SW 1271 (cell line): Measurements from ENCODE around the gene KCNAB2.

Experiments used
- DNase-seq, 2 experiments: peaks; one replicate each; lab custom pipeline; 2025; lab: John Stamatoyannopoulos, UW

The KCNAB2 gene

GRCh38 chr1:6097117-6097595 lies 51.5 kb downstream of the KCNAB2 start:
- no peak for DNase-seq

GRCh38 chr1:6097824-6098223 lies 52.1 kb downstream of the KCNAB2 start:
- DNase-seq = no peak

- DNase-seq = no peak
Measured at GRCh38 chr1:6098303-6099215, 52.9 kb downstream of the KCNAB2 start.

- no peak for DNase-seq
Measured at GRCh38 chr1:6099297-6099696, 53.6 kb downstream of the KCNAB2 start.

GRCh38 chr1:6099787-6100765 lies 54.4 kb downstream of the KCNAB2 start:
- no peak for DNase-seq

GRCh38 chr1:6100861-6101783 lies 55.4 kb downstream of the KCNAB2 start:
- DNase-seq = no peak

GRCh38 chr1:6101826-6102531 lies 56.3 kb downstream of the KCNAB2 start:
- no peak for DNase-seq

- DNase-seq = no peak
Measured at GRCh38 chr1:6102532-6102845, 56.8 kb downstream of the KCNAB2 start.

- no peak for DNase-seq
Measured at GRCh38 chr1:6103111-6103853, 57.6 kb downstream of the KCNAB2 start.

- DNase-seq = no peak
Measured at GRCh38 chr1:6103854-6104530, 58.3 kb downstream of the KCNAB2 start.

- DNase-seq = no peak
Measured at GRCh38 chr1:6104631-6105030, 58.9 kb downstream of the KCNAB2 start.

- no peak for DNase-seq
Measured at GRCh38 chr1:6105218-6105679, 59.6 kb downstream of the KCNAB2 start.

GRCh38 chr1:6105763-6106162 lies 60.1 kb downstream of the KCNAB2 start:
- no peak for DNase-seq

GRCh38 chr1:6106321-6106731 lies 60.6 kb downstream of the KCNAB2 start:
- no peak for DNase-seq

- DNase-seq = no peak
Measured at GRCh38 chr1:6106977-6107376, 61.3 kb downstream of the KCNAB2 start.

GRCh38 chr1:6107409-6108356 lies 62.0 kb downstream of the KCNAB2 start:
- DNase-seq = no peak

GRCh38 chr1:6108476-6108875 lies 62.8 kb downstream of the KCNAB2 start:
- DNase-seq = no peak

- peak in 1 of 2 experiments; percentile 25 for DNase-seq
Measured at GRCh38 chr1:6108937-6109614, 63.4 kb downstream of the KCNAB2 start.
